HG03196 (cell line): ENCODE measurements around the gene GRK3.
"Not testable (repeated sequence)": the region's sequence is repeated elsewhere in the genome, so short reads cannot be mapped to it uniquely, and the experiment has no call there.

Source experiments
- ATAC-seq: cut with Tn5 transposase; IDR thresholded peaks from one replicate; pipeline ENCODE4 v1.9.1; 2021; ENCODE audit not compliant: unreplicated experiment

GRK3 gene

DNA sequence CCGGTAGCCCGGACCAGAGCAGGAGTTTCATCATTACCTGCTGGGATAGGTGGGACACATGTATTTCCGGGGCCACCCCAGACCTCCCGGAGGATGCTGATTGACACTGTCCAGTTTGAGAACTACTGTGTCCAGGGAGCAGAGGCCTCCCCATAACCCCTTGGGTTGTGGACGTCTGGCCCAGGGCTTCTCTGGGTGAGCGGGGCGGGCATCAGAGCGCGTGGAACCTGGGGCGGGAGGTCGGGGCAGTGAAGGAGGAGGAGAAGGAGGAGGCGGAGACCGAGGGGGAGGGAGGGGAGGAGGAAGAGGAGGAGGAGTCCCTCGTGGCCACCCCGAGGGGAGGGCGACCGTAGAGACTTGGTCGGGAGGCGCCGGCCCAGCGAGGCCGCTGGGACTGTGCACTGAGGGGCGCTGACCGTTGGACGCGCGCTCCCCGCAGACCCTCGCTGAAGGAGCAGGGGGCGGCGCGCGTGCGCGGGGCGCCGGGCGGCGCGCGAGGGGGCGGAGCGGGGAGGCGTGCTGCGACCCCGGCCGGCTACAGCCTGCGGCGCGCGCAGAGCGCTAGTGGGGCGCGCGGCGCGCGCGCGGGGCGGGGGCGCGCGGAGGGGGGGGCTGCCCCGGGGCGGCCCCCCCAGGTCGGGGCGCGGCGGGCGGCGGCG lies at the start of gene GRK3:
TSS of gene GRK3 (plus strand) at position 356 of the 659 bp plus-strand sequence. CDS start 366 bp downstream, outside the sequence.
- ATAC-seq, result peak; percentile 45

DNA sequence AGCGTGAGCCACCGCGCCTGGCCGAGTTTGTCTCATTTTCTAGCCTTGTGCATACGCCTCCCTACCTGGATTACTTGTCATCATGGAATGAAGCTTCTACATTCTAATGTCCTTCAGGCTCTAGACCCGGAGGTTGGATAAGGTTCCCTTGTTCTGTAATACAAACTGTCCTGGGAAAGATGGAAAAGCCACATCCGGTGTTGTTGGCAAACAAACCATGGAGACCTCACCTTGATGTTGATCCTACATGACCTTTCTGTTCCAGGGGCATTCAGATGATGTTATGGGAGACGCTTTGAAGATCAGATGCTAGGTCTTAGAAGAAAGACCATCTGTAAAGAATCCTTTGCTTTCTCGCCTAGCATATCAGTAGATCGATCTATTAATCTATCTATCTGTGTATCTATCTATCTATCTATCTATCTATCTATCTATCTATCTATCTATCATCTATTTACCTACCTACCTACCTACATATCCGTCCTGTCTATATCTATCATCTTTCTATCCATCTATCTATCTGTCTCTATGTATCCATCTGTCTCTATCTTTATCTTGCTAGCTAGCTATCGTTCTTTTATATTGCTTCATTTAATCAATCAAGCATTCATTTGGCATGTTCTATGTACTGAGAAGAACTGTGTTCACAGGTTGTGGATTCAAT lies 46.3 kb upstream of the GRK3 start:
- ATAC-seq, result no peak

DNA sequence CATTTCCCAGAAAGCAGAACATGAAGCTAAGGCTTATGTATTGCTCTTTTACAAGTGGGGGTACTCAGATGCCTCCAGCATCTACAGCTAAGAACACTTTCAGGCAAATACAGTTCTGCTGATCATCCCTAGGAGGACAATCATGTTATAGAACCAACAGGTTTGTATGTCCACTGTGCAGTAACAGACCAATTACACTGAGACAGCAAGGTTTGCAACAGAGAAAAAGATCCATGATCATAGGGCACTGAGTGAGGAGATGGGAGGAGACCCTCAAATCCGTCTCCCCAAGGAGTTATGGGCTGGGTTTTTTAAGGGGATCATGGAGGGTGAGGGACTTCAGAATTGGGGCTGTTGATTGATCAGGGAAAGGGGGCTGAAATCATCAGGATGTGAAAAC lies 39.1 kb upstream of the GRK3 start:
- no peak for ATAC-seq

DNA sequence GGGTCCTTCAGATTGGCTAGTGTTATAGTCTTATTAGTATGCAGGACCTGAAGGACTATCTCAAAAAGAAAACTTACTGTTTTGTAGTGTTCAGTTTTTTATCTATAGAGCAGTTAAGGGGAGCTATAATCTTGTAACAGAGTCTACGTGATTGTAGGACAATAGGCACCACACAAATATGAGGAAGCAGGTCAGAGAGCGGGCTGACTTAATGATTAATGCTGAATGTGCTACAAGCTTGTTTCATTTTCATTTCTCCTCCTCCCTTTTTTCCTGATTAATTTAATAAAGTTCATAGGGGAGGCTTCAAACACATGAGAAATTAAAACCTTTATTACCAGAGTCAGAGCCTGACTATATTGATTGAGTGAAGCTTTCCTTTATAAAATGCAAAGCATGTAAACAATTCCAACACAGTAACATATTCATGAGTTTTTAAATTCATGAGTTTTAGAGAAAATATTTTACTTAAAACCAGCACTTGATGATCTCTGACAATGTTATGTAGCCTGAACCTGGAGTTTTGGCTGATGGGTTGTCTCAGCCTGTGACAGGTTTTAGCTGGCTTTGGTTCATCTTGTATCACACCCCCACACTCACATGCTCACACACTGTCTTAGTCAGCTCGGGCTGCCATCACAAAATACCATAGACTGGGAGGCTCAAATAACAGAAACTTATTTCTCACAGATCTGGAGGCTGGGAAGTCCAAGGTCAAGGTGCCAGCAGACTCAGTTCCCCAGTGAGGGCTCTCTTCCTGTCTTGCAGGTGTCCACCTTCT lies 38.5 kb upstream of the GRK3 start:
- not testable (repeated sequence) for ATAC-seq

DNA sequence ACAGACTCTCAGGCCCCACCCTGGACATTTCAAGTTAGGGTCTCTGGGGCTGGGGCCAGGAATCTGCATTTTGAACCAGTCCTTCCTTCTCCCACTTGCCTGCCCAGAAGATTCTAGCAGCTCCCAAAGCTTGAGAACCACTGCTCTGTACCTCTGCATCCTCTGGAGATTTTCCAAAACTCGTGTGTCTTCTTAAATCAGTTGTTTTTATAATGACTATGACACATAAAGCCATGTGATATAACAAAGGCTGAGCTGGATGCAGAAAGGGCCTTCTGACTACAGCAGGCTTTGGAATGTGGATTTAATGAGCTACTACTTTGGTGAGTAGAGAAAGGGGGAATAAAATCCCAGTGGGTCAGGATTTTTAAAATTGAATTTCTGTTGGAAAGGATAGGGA lies 37.5 kb upstream of the GRK3 start:
- not testable (repeated sequence) for ATAC-seq

DNA sequence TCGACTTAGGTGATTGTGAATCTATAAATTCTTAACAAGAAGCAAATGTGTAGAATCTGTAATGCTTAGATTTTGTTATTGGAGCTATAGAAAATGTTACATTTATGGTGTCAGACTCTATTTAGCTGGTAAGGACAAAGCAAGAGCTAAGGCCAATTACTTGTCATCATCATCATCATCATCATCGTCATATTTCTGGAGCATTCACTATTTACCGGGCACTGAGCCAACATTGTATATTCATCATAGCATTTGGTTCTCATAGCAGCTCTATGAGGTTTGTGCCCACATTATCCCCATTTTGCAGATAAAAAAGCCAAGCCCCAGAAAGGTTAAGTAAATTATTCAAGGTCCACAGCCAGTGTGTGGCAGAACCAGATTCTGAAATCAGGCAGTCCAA lies 36.4 kb upstream of the GRK3 start:
- not testable (repeated sequence) for ATAC-seq

DNA sequence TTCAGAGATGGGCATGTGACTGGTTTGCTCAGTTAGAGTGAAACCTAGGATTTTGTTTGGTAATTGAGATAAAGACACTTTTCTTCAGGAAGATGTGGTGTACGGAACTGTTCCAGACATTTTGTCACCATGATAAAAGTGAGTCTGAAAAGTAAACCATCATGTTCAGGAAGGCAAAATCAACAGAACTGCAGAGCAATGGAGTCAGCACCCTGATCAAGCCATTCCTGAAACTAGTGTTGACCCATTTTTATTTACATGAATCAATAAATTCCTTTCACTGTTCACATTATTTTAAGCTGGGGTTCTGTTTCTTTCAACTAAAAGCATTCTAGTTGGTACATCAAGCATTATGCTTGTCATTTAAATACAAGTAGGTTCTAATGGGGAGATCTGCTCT lies 35.4 kb upstream of the GRK3 start:
- ATAC-seq, result not testable (repeated sequence)

DNA sequence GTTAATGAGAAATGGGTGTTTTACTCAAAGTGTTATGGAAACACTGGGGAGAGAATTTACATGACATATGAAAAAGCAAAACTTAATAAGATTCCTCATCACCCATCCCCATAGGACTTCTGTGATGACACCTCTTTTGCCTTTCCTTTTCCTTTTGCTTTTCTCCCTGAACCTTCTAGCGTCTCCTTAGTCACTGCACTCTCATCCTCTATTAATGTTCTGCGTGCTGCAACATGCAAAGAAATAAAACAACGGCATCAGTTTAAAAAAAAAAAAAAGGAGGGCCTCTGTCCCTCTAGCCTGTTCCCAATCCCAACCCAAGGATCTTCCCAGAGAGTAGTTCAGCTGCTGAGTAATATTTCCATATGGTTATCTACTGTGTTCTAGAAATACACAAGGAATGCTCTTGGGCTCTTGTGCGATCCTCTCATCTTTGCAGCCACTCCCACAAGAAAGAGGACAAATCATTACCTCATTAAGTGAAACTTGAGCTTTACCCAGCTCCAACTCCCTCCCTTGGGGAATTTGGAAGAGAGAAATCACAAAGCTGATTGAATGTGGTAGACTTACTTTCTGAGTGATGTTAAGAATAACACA lies 34.8 kb upstream of the GRK3 start:
- not testable (repeated sequence) for ATAC-seq

DNA sequence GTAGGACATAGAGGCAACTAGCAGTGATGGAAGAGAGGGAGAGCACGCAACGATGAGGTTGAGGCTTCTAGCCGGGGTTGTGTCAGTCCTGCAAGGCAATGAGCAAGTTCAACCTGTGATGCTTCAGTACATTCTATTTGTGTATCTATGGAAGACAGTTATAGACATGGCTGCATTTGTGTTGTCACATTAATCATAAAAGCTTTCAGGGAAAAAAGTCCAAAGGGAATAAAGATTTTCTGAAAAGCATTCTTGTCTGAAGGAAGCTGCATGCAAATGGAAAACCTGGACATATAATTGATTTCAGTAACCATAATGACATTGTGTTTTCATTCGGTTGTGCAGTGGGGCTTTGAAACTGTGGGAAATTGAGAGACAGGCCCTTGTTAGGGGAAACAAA lies 32.8 kb upstream of the GRK3 start:
- ATAC-seq, result not testable (repeated sequence)

DNA sequence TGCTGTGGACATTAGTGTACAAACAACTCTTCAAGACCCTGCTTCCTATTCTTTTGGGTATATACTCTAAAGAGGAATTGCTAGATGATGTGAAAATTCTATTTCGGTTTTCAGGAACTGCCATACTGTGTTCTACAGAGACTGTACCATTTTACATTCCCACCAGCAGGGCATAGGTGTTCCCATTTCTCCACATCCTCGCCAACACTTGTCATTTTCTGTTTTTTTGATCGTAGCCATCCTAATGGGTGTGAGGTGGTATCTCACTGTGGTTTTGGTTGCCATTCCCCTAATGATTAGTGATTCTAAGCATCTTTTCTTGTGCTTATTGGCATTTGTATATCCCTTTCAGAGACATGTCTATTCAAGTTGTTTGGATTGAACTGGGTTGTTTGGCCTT lies 29.8 kb upstream of the GRK3 start:
- no peak for ATAC-seq

DNA sequence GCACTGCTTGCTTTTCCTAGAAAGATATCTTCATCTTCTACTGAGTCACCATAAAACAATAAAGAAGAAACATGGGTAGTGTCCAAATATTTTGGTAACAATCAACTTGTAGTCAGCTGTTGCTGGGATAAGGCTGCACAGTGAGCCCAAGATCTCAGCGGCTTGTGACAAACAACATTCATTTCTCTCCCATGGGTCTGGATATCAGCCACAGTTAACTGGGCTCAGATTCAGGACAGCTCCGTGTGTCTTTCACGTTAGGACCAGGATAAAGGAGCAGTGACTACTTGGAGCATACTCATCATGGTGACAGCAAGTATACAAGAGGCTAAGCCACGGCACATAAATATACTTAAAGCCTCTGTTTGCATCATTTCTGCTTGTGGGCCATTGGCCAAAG lies 27.9 kb upstream of the GRK3 start:
- ATAC-seq, result no peak

DNA sequence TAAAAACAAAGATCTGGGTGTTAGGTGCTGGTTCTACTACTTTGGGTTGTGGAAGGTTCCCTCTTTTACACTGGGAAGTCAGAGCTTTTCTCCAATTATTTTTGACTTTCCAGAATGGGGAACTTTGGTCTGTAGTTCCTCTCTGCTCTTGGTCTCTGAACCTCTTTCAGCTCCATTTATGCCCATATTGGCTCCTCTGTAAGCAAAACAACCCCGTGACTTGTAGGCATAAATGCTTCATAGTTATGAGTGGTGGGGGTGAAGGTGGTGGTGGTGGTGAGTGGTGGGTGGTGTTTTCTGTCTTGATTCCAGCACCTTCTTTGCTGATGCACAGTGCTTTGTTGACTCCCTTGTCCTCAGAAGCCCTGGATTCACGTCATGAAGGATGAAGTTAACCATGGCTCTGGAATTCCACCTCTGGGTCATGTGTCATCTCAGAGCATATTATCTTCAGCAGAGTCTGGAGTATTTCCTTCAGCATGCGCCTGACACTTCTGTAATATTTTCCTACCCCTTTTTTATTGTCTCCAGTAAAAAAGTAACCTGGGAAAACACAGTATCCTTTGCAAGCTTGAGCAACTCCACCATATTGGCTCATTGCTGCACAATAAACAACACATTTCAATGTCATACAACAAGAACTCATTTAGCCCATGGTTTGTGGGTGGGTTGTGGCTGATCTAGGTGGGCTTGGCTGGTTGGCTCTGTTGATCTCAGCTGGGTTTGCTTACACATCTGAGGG lies 24.1 kb upstream of the GRK3 start:
- no peak for ATAC-seq

DNA sequence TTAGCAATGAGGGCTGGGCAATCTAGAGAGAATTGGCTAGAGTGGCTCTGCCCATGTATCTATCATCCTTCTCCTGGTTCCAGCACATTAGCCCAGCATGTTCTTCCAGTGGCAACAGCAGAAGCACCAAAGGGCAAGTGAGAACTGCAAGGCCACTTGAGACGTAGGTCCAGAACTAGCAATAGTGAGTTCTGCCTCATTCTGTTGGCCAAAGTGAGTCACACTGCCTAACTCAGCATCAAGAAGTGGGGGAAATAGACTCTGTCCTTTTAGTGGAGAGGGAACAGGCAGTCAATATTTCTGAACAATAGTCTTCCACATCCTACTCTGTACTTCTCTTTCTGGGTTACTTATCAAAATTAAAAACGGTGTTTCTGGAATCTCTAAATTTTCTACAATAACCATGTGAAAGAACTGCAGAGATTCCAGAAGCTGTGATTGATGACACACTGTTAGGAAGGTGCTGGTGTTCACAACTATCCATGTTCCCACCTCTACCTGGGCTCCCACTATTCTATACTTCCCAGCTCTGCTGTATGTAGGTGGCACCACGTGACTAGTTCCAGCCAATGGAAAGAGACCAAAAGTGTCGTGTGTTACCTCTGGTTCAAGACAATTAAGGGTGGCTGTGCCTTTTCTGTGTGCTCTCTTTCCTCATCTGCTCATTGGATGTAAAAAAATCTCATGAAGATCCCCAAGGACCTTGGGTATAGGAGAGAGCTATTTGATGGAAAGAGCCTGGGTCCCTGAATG lies 23.4 kb upstream of the GRK3 start:
- no peak for ATAC-seq

DNA sequence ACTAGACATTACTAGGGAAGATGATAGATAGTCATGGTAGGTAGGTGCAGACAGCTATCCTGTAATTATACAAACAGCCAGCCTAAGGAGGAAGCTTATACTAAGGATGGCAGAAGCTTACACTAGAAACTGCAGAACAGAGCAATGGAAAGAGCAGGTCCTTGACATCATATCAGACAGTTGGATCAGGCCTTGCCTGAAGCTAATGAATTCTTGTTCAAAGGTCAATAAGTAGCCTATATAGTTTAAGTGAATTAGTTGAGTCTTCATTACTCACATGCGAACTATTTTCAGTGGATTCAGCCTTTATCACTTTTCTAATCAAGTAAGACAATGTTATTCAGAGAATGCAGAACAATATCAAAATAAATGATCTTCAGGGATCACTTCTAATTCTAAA lies 22.3 kb upstream of the GRK3 start:
- ATAC-seq, result no peak

DNA sequence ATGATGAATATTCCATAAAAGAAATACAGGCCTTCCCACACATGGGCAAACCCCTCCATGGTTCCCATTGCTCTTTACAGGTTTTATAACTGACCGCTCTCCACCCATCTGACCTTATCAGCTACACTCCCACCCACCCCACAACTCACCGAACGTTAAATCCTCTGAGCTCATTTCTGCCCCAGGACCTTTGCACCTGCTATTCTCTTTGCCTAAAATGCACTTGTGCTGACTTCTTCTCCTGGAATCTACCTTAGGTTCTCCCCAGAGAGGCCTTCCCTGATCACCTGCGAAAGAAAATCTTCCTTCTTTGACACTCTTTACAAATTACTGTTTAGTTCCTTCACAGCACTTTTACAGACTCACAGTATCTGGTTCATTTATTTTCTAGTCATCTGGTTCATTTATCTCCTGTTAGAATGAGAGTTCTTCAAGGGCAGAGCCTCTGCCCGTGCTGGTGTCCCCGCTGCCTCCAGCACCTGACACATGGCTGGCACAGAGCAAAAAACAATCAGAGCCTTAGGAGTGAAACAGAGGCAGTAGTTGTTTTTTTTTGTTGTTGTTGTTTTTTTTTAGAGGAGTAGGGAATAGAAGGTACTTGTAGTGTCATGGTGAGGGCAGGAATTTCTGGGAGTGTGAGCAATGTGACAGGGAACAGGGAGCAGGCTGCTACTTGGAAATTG lies 21.6 kb upstream of the GRK3 start:
- no peak for ATAC-seq

DNA sequence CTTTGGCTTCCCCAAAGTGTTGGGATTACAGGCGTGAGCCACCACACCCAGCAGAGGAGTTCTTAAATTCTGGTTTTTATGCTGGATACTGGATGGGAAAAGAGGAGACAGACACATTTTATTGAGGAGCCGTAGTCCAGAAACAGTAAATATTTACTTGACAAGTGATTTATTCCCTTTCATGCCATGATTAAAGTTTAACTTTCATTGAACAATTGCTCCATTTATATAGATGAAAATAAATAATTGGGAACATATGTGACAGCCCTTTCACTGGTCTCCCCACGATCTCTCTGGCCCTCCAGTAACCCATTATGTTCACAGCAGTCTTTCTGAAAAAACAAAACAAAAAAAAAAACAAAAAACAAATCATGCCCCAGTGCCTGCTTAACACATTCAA lies 19.3 kb upstream of the GRK3 start:
- no peak for ATAC-seq

DNA sequence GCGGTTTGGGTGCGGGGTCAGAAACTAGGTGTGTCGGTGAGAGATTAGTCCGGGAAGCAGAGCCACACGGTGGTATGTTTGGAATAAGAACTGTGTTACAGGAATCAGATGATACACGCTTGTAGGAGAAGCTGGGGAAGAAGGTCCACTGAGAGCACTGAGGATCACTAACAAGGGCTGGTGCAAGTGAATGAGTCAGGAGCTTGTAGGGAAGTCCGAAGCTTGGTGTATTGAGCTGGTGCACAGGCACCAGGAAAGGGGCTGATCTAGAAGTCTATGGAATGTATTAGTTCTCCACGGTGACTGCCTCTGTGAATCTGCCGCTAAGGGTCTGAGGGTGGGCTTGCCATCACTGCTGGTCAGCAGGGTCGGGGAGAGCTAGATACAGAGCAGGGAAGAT lies 18.8 kb upstream of the GRK3 start:
- ATAC-seq, result no peak

DNA sequence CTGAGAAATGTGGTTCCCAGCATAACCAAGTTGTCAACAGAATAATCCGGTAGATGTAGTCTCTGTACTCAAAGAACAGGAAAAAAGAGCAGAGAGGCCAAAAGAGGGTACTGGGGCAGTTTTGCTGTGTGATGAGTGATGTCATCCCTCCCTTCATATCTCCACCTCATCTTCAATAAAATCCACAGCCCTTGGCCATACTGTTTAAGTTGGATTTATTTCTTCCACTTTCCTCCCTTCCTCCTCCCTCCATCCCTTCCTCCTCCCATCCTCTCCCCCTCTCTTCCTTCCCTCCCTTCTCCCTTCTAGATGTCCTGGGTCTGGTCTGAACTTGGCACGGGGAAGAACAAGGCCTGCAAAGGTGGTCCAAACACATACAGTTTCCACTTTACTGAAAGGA lies 18.2 kb upstream of the GRK3 start:
- ATAC-seq, result no peak

DNA sequence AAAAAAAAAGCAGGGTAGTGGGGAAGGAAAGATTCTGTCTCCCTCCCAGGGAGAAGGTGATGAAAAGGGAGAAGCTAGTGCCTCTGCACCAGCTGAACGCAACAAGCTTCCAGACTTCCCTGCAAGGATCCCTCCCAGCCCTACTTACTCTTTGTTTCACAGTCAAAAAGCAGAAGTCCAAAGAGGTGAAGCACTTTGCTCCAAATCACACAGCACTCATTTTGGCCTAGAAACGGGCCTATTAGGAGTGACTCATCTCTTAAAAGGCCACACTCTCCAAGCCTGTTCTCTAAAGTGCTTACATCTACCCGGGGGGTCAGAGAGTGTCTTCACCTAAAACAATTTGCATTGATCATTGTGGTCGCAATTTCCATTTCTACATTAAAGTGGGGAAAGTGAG lies 17.7 kb upstream of the GRK3 start:
- ATAC-seq, result no peak
